ENCODE measurements around the gene CRHBP.
A peak's percentile ranks its signal among the peaks of the same experiment; 100 is the strongest.
"Not testable (repeated sequence)": the region's sequence is repeated elsewhere in the genome, so short reads cannot be mapped to it uniquely, and the experiment has no call there.

CRHBP gene, protein sequence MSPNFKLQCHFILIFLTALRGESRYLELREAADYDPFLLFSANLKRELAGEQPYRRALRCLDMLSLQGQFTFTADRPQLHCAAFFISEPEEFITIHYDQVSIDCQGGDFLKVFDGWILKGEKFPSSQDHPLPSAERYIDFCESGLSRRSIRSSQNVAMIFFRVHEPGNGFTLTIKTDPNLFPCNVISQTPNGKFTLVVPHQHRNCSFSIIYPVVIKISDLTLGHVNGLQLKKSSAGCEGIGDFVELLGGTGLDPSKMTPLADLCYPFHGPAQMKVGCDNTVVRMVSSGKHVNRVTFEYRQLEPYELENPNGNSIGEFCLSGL

DNA sequence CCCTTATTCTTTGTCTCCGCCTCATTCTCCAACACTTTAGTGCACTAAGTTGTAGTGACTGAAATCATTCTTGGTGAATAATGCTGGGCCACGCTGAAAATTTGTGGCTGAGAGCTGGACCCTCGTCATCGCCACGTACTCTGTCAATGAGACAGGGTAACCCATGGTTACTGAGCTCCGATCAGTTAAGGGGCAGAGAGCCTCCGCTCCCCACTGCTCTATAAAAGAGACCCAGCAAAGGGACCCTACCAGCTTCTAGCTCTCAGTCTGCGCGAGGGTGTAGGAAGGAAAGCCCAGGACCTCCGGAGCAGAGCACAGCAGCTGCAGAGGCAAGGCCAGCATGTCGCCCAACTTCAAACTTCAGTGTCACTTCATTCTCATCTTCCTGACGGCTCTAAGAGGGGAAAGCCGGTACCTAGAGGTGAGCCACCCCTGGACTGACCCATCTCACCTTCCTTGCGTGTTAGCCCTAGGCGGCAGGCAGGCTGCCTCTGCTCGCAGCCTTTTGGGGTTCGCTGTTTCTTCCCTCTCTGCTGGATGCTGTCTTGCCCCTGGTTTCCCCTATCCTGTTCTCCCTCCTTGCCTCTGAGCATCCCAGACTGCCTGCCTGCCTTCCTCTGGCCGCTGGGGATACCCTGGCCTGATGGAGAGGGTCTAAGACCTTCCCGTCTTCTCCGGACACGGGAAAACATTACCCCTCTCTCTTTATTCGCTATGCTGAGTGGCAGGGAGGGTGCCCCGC is at the start of gene CRHBP:
Gene CRHBP (plus strand): TSS at position 251 of the 742 bp plus-strand sequence. CDS start 90 bp downstream, at position 341.
- DNase-seq = no peak

DNA sequence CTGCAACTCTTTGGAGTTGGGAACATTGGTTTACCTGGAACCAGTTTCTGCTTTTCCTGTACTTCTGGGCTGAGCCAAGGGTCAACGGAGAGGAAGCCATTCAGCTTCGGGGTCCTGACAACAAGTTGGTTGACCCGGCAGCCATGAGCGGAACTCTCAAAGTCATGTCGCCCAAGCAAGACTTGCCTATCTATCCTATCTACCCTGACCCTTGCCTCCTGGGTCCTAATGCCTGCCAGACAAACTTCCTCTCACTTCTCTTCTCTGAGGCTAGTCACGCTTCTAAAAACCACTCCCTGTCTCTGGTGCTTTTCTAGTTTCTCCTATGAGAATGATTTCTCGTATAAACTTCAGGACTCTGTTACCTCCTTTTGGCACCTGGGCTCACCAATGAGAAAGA is 44.7 kb upstream of the CRHBP start:
- no peak for DNase-seq

DNA sequence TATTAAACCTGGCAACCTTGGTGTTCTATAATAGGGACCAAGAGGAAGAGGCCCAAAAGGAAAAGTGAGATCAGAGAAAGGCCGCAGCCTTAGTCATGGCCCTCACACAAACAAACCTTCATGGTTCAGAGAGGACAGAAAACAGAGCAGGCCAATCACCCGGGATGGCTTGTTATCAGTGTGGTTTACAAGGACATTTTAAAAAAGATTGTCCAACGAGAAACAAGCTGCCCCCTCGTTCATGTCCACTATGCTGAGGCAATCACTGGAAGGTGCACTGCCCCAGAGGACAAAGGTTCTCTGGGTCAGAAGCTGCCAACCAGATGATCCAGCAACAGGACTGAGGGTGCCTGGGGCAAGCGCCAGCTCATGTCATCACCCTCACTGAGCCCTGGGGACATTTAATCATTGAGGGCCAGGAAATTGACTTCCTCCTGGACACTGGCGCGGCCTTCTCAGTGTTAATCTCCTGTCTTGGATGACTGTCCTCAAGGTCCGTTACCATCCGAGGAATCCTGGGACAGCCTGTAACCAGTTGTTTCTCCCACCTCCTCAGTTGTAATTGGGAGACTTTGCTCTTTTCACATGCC is 42.4 kb upstream of the CRHBP start:
- DNase-seq = not testable (repeated sequence)

DNA sequence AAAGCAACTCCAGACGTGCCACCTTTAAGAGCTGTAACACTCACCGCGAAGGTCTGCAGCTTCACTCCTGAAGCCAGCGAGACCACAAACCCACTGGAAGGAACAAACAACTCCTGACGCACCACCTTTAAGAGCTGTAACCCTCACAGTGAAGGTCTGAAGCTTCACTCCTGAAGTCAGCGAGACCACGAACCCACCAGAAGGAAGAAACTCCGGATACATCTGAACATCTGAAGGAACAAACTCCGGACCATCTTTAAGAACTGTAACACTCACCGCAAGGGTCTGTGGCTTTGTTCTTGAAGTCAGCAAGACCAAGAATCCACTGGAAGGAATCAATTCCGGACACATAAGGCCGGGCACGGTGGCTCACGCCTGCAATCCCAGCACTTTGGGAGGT is 38.2 kb upstream of the CRHBP start:
- not testable (repeated sequence) for DNase-seq

DNA sequence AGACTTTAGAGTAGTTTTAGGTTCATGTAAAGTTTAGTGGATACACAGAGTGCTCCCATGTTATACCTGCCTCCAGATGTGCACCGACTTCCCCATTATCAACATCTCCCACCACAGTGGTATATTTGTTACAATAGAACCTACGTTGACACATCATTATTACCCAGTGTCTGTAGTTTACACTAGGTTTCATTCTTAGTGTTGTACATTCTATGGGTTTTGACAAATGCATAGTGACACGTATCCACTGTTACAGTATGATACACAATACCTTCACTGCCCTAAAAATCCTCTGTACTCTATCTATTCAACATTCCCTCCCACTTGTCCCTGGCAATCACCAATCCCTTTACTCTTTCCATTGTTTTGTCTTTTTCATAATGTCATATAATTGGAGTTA is 34.3 kb upstream of the CRHBP start:
- DNase-seq = no peak

DNA sequence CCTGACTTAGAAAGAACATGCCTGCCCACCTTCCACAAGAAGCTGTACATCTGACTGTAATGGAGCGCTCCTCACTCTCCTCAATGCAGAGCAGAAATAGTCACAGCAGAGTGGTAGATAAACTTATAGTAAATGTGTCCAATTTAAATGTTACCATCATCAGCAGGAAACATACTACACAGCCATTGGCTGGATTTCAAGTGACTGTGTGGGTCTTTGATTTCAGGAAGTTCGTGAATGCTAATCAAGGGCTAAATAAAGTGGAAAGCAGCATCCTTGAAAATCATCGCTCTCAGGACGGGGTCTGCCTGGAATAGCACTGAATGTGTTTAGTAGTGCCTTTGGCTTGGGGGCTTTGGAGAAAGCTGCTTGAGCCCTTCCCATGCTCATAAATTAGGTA is 32.4 kb upstream of the CRHBP start:
- no peak for DNase-seq

DNA sequence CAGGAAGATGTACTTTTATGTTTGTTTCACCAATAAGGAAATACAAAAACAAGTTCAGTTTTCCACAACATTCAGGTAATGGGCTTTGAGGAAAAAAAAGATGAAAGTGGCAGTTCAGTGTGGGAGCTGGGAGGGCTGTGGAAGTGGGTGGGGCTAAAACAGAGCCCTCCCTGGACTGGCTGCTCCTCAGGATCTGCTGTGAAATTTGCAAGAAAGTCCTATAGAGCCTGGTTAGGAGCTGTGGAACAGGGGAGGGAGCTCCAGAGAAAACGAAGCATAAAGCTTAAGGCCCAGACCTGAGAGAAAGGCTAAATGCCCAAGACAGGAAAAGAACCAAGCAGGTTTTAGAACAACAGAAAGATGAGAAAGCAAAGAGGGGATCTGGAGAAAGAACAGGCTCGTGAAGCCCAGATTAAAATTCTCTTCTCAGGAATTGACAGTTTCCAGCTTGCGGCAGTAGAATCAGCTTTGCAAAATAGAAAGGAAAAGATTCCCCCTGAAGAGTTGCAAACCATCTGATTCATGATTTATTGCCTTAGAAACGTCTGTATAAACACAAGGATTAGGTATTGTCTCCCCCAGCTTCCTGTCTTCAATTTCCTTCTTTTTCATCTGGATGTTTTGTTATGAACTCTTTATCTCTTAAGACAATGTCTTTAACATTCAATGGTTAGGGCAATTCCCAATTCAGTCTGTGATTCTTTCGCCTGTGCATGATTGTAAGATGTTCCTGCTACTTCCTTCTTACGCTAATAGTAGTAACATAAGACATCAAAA is 26.3 kb upstream of the CRHBP start:
- DNase-seq = no peak

DNA sequence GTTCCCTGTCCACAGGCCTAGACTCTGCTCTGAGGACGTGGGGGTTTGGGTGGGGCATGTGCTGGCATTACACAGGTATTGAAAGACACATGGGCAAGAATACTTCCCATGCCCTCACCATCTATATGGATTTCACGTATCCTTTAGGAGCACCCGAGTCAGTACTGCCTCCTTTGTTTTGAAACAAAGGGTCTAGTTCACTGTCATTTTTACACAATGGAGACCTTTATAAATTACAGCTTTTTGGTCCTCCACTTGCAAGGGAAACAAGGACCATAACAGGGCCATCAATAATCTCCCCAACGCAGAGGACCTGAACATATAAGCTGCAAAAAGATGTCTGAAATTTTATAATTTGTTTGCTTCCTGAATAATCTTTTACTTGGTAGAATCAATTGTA is 24.9 kb upstream of the CRHBP start:
- peak in 1 of 2 donors; percentile 29 for DNase-seq

DNA sequence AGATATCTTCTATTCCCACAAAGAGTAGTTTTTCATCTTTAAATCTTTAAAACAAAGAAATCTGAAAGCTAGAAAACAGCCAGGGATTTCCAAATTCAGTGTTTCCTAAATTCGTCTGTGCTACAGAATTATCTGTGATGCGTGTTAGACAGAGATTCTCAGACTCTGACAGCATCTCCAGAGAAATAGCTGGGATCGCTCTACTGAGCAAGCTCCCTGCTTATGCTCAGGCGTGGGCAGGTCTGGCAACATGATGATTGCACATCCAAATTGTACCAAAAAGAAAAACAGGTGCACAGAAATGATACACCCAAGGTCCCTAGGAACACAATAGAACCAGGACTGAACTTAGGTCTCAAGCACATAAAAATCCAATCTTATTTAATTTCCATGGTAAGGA is 22.8 kb upstream of the CRHBP start:
- DNase-seq = no peak

DNA sequence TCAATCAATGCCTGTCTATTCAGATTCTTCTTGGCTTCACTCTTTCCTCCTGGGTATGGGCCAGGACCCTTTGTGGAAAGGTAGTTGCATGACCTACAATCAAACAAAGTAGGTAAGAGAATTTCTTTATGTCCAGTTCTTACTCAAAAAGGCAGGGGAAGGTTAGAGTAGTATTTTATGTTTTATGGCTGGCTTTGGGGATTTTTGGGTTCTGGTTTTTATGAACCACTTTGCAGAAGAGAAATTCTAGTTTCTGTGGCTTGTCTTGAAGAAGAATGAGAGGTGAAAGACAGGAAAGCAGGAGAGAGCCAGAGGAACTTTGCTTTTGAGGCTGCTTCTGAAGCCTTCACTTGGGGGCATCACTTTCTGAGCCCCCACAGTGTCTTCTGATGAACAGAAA is 14.7 kb upstream of the CRHBP start:
- no peak for DNase-seq

DNA sequence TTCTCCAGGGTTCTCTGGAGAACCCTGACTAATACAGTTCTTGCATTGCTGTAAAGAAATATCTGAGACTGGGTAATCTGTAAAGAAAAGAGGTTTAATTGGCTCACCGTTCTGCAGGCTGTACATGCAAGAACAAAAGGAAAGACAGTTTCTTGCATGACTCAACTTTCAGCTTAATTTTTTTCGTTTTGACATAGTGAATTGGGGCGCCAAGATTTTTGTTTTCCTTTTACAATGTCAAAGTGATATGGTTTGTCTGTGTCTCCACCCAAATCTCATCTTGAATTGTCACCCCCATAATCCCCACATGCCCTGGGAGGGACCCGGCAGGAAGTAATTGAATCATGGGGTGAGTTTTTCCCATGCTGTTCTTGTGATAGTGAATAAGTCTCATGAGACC is 11.8 kb upstream of the CRHBP start:
- DNase-seq = no peak

DNA sequence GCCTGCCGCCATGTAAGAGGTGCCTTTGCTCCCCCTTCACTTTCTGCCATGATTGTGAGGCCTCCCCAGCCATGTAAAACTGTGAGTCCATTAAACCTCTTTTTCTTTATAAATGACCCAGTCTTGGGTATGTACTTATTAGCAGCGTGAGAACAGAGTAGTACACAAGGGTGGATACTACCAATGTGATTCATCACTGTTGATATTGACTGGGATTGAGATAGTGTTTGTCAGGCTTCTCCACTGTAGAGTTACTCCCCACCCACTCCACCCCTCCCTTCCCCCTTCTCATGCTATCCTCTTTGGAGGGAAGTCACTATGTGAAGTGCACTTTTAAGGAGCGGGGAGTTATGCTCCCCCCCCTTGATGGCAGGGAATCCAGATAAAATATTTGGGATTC is 11.4 kb upstream of the CRHBP start:
- no peak for DNase-seq

DNA sequence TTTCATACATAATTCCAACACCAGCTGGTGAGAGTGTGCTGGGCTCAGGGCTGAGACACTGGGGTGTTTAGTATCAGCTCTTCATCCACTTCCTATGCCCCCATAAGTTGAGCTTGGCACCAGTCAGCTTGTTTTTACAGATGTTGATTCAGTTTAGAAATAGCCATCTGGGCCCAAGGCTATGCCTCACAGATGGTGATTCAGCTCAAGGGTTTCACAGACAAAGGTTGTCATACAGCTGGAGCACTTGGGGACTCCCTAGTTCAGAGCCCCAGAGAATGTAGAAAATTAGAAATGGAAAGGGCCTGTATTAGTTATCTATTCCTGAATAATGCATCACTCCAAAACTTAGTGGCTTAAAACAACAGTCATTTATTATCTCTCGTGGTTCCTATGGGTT is 10.3 kb upstream of the CRHBP start:
- DNase-seq = no peak

DNA sequence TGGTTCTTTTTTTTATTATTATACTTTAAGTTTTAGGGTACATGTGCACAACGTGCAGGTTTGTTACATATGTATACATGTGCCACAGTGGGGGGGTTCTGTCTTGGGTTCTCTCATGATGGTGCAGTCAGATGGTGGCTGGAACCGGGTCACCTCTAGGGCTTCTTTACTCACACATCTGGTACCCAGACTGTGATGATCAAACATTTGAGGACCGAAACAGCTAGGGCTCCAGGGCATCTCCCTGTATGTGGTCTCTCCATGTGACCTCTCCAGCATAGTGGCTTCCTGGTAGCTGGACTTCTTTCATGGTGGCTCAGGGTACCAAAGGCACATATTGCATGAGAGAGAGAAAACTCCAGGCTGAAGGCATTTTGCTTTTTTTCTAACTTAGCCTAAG is 9.8 kb upstream of the CRHBP start:
- DNase-seq = no peak

DNA sequence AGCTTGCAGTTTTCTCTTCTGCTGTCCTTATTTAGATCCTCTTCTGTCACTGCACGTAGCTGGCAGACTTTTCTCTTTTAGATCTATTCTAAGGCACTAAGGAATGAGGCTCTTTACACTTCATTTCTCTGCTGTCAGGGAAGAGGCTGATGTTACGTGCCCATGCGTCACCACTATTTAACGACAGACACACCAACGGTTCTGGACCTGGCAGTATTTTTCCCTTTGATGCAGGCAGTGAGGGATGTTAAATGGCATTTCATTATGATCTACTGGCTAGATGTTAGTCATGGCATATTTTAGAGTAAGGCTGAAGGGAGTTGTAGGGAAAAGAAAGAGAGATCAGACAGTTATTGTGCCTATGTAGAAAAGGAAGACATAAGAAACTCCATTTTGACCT is 8.2 kb upstream of the CRHBP start:
- no peak for DNase-seq

DNA sequence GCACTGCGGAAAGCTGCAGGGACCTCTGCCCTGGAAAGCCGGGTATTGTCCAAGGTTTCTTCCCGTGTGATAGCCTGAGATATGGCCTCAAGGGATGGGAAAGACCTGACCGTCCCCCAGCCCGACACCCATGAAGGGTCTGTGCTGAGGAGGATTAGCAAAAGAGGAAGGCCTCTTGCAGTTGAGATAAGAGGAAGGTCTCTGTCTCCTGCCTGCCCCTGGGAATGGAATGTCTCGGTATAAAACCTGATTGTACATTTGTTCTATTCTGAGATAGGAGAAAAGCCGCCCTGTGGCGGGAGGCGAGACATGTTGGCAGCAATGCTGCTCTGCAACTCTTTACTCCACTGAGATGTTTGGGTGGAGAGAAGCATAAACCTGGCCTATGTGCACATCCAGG is 7.6 kb upstream of the CRHBP start:
- not testable (repeated sequence) for DNase-seq

DNA sequence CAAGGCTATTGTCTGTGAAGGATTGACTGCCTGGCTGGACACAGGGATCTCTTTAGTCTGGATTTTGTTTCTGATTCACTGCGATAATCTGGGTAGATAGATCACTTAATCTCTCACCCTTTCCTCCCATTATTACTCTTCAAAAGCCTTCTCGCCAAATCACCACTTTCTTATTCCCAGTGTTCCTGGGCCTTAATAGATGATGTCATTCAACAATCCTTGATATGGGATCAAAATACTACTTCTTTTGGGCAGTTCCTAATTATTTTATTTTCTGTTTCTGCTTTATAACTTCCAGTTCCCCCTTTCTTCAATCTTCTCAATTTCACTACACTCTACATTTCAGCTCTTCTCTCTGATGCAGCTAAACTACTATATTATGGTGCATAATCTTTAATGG is 6.8 kb upstream of the CRHBP start:
- no peak for DNase-seq

DNA sequence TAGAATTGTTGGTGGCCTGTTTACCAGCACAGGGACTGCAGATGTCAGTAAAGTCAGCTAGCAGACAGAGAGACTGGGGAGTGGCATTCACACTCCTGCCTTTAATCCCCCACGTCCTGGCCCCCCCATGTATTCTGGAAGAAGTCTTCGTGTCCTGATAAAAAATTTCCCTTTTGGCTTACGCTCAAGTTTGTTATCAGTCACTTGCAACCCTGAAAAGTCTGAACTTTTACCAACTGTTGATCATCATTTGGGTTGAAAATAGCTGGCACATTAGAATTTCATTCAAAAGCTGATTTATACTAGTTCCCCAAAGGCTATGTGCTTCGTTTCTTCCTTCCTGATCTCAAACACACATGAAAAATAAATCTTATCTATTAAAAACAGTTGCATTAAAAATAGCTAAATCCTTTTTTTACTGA is 5.8 kb upstream of the CRHBP start:
- no peak for DNase-seq

DNA sequence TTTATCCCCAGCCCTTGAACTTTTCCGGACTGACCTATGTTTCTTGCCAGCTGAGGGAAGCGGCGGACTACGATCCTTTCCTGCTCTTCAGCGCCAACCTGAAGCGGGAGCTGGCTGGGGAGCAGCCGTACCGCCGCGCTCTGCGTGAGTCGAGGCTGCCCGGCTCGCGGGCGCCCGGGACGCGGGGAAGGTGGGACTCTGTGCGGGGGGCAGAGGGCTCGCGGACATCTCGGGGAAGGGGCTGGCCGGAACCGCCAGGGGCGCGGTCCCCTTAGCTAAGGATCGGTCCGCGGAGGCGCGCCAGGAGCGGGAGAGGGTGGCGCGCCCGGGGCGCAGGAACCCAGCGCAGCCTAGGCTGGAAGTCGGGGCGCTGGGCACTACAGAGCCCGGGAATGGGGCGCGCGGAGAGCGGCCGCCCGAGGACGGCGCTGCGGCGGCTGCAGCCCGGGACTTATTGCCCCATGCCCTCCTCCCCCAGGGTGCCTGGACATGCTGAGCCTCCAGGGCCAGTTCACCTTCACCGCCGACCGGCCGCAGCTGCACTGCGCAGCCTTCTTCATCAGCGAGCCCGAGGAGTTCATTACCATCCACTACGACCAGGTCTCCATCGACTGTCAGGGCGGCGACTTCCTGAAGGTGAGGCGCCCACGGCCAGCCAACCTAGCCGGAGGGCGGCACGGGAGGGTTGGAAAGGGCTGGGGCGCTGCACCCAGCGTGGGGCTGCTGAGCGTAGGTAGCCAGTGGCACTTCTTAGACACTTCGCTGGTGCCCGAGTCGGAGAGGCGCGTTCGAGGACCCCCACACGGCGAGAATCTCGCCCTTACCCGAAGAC is 922 bp downstream of the CRHBP start:
- DNase-seq = no peak

DNA sequence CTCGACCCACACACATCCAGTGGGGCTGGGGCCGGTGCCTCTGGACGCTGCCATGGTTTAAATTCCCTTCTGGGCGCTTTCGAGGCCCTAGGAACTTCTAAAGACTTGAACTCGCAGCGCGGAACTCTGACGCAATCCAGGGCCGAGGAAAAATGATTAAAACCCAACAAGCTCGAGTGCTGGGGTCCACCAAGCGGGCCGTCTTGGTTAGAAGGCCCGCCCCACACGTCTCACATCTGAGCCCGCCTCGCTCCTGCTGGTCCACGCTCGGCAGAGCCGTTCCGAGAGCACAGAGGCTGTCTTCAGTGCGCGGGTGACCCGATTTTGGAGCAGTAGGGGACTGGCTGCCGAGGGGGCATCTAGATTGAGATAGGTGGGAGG is 1.5 kb downstream of the CRHBP start:
- no peak for DNase-seq

DNA sequence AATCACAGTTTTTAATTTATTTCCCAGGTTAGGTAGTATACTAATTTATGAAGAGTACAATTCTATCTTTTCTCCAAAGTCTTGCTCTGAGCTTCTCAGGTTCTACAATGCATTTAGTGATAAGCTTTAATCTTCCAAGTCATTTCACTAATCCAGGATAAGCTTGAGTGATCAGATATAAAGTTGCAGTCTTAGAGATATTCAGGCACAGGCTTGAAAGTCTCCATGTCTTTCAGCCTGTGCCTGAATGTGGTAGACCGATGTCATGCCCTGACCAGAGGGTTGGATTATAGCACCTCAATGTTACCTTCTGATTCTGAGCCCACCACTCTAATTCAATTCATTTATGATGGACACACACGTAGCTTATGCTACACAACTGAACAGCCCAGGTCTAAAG is 3.2 kb downstream of the CRHBP start:
- no peak for DNase-seq

DNA sequence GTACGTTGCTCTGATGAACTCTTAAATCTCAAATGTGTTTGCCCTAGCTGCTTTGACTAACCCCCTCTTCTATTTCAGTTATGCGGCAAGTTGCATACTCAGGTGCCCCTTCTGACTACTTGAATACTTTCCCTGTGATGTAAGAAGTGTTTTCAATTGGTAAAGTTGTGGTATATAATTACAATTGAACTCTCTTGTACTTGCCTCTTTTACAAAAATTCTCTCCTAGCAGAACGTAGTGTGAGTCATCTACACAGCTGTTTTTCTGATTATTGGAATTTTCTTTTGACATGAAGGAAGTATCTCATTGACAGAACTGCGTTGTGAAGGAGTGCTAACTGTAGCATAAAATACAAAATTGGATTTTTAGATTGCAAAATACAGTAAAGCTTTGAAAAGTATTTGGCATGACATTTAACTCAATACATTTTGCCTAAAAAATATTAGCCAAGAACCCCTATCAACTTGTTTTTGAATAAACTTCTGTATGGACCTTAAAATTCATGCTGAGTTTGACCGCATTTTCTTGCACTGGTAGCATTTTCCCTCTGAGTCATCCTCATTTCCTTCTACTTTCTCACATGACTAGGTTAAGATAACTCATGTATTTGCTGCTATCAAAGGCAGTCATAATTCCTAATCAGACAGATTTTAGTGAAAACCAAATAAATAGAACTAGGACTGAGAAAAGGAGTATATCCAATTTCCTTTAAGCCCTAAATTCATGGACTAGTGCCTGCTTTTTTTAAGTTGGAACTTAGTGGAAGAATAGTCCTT is 6.3 kb downstream of the CRHBP start:
- DNase-seq = no peak
